Measurements from ENCODE around the gene CEP41.

The CEP41 gene

GRCh38 chr7:130346177-130346905 lies 94.5 kb downstream of the CEP41 start:
- no peak for DNase-seq

- no peak for DNase-seq
Measured at GRCh38 chr7:130345725-130346124, 95.1 kb downstream of the CEP41 start.

DNA sequence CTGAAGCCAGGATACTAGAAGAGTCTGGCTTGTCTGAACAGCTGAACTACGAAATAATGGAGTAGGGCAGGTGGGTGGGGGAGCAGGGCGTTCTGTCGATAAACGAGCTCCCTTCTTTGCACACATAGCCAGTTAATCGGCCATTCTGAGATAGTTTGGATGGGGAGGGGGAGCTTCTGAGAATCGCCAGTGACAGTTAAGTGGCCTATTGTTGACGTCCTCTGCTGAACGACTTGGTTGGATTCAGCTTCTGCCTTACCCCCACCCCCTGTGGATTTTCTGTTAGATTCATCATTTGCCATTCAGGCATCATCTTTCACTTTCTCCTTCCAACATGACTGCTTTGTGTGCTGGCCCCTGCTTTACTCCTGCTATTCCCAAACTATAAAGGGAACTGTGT lies 95.7 kb downstream of the CEP41 start:
- no peak for DNase-seq

DNA sequence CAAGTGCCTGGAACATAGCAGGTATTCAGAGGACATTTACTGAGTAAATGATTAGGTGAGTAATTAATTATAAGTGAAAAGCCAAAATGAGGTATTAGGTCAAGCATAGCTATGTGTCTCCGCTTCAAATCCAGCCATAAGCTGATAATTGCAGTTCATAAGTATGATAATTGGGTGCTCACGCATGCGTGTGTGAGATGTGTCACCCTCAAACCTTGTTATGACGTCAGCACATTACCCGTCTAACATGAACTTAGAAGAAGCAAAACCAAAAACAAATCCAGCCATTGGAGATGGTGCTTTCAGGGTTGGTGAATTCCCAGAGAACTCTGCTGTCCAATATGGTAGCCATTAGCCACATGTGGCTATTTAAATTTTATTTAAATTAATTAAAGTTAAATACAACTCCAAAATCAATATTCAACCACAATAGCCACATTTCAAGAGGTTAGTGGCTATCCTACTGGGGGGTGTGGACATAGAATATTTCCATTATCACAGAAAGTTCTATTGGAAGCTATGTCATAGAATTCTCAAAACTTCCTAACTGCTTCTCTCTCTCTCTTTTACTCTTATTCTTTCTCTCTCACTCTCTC lies 96.4 kb downstream of the CEP41 start, which contains the start of gene CPA5:
Gene CPA5, plus strand, starts transcription at position 546 of the 596 bp plus-strand sequence. CDS start 1,670 bp downstream, outside the sequence.
- DNase-seq, result no peak

All from activated effector memory CD4-positive, alpha-beta T cell treated with Interleukin-2 at 50 U/mL for 16 hours (primary cell).